ENCODE measurements around the gene REG3A. TPM values are rescaled to one million over a fixed set of nuclear protein-coding genes. Genes with fewer than 3 reads are reported as not detected.

REG3A gene
- total and polyA plus RNA-seq, 10 donors: 0.93 to 11.2 (median 4.6) TPM; not detected in 6

GRCh38 chr2:79124907-79125720, 34.4 kb downstream of the REG3A start:
- TF ChIP-seq CTCF (IDR thresholded peaks at IDR 0.05 in 8 of 11, conservative IDR thresholded peaks at IDR 0.05 in 3 of 11) (no peak), POLR2A (IDR thresholded peaks at IDR 0.05) (no peak), POLR2AphosphoS5 (IDR thresholded peaks at IDR 0.05) (no peak)
- intact Hi-C loops (cut with DNase I; ENCODE audit: low total_unique reads): no loop called here

GRCh38 chr2:79122676-79123075, 36.9 kb downstream of the REG3A start:
- intact Hi-C loops (cut with DNase I; ENCODE audit: low total_unique reads): no loop called here
- H3K4me3 ChIP-seq: no peak overlapping the region
- no peaks in the 10 kb centered on the region for H3K36me3 ChIP-seq
- H3K27ac ChIP-seq: no peak overlapping the region
- 86 to 92% (median 87%) methylated on average over 2 of the region's 2 CpGs for WGBS, 5 donors
- H3K9me3 ChIP-seq: no peaks in the 10 kb centered on the region
- H3K27me3 ChIP-seq (replicated peaks in 1 of 7): no peaks in the 10 kb centered on the region
- H3K4me1 ChIP-seq: no peaks in the 10 kb centered on the region
- no peak for TF ChIP-seq CTCF (IDR thresholded peaks at IDR 0.05 in 8 of 11, conservative IDR thresholded peaks at IDR 0.05 in 3 of 11)
- TF ChIP-seq POLR2AphosphoS5 (IDR thresholded peaks at IDR 0.05): no peak
- no peak for TF ChIP-seq POLR2A (IDR thresholded peaks at IDR 0.05)
- no peak for DNase-seq

More at GRCh38 chr2:79124907-79125720, 34.4 kb downstream of the REG3A start:
- Histone ChIP-seq H3K27me3 (replicated peaks in 1 of 7) (no peaks in the 10 kb centered on the region), H3K27ac (no peak overlapping the region), H3K4me1 (no peaks in the 10 kb centered on the region), H3K9me3 (no peaks in the 10 kb centered on the region), H3K36me3 (no peaks in the 10 kb centered on the region), H3K4me3 (no peak overlapping the region)
- no peak for DNase-seq
- WGBS, 5 donors: 46 to 62% (median 52%) methylated on average over 9 of the region's 9 CpGs

GRCh38 chr2:79120194-79120713, 39.3 kb downstream of the REG3A start, which contains the start of gene REG1A:
REG1A (plus strand) TSS chr2:79120488; CDS start chr2:79120862, 374 bp downstream.
- no peak for DNase-seq
- no peak within 1 kb of the TSS for H3K27ac ChIP-seq

More at GRCh38 chr2:79120194-79120713, 39.3 kb downstream of the REG3A start, which contains the start of gene REG1A:
- Histone ChIP-seq H3K9me3 (no peaks in the 10 kb centered on the region), H3K4me1 (no peaks in the 10 kb centered on the region), H3K36me3 (no peaks in the 10 kb centered on the region), H3K4me3 (no peak within 1 kb of the TSS), H3K27me3 (replicated peaks in 1 of 7) (no peaks in the 10 kb centered on the region)
- TF ChIP-seq POLR2AphosphoS5 (IDR thresholded peaks at IDR 0.05): no peak
- TF ChIP-seq POLR2A (IDR thresholded peaks at IDR 0.05): no peak
- no peak for TF ChIP-seq CTCF (IDR thresholded peaks at IDR 0.05 in 8 of 11, conservative IDR thresholded peaks at IDR 0.05 in 3 of 11)
- intact Hi-C loops (cut with DNase I; ENCODE audit: low total_unique reads): no loop called here
- 71 to 90% (median 77%) methylated on average over 6 of the region's 6 CpGs for WGBS, 5 donors

Data from spleen (tissue), 11 donors.